Hematopoietic multipotent progenitor cell treated with erythropoietin and hydrocortisone succinate and interleukin-3 and kit ligand, for 17 days (in vitro differentiated cells): Measurements from ENCODE around the gene XIAP.
"Not testable (repeated sequence)": the region's sequence is repeated elsewhere in the genome, so short reads cannot be mapped to it uniquely, and the experiment has no call there.

Experiments used
- DNase-seq: peaks from one replicate; pipeline ENCODE4 v3.0.0-alpha.2; 2015; ENCODE audit warnings: low spot score

Gene XIAP

GRCh38 chrX:123859846-123860838 lies at the start of gene XIAP:
TSS of gene XIAP (plus strand) at chrX:123860053. CDS start at chrX:123885663, 25,610 bp downstream.
- peak; percentile 79 for DNase-seq

- no peak for DNase-seq
These were observed 45.5 kb upstream of the XIAP start for GRCh38 chrX:123814343-123814742.

GRCh38 chrX:123814934-123815394 lies 44.9 kb upstream of the XIAP start:
- not testable (repeated sequence) for DNase-seq

GRCh38 chrX:123817288-123817894 lies 42.5 kb upstream of the XIAP start:
- DNase-seq: no peak

- DNase-seq: no peak
These were observed 41.6 kb upstream of the XIAP start for GRCh38 chrX:123818243-123818642.

GRCh38 chrX:123822965-123823364 lies 36.9 kb upstream of the XIAP start:
- no peak for DNase-seq

- DNase-seq: peak; percentile 22
These were observed 29.5 kb upstream of the XIAP start for GRCh38 chrX:123830309-123830708.

GRCh38 chrX:123833387-123833786 lies 26.5 kb upstream of the XIAP start:
- DNase-seq: peak; percentile 79

DNA sequence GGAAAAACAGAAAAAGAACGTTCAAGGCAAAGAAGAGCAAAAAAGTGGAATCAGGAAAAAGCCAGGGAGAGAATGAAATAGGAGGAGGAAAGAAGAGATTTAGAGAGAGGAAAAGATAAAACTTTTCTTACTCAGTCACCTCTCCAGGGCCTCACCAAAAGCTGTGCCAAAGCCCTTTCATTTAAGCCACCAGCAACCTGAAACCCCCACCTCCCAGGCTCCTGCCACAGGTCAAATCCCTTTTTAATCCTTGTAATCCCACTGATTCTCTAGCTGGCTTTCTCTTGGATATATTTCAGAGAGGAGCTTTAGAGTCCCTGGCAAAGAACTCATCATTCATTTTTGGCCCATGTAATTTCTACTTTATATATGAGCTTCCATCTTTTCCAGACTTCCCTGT lies 25.7 kb upstream of the XIAP start:
- no peak for DNase-seq

DNA sequence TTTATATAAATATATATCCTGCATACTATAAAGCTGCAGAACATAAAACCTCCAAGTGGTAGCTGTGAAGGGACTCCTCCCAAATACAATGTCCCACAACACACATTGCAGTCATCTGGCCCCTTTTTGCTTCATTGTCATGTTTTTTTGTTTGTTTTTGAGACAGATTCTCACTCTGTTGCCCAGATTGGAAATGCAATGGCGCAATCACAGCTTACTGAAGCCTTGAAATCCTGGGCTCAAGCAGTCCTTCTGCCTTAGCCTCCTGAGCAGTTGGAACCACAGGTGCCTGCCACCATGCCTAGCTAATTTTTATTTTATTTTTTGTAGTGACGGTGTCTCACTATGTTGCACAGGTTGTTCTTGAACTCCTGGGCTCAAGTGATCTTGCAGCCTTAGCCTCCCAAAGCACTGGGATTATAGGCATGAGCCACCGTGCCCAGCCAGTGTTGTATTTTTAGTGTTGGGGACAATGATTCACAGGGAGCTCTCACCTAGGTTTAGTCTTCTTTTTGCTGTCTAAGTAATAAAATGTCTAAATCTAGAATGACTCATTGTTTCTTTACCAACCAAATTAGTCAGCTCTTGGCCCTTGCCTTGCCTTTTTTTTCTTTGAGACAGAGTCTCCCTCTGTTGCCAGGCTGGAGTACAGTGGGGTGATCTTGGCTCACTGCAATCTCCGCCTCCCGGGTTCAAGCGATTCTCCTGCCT lies 24.0 kb upstream of the XIAP start:
- DNase-seq: no peak

DNA sequence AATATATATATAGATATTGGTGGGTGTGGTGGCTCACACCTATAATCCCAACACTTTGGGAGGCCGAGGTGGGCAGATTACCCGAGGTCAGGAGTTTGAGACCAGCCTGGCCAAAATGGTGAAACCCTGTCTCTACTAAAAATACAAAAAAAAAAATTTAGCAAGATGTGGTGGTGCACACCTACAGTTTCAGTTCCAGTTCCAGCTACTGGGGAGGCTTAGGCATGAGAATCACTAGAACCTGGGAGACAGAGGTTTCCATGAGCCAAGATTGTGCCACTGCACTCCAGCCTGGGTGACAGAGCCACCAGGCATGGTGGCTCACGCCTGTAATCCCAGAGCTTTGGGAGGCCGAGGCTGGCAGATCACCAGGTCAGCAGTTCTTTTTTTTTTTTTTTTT lies 14.7 kb upstream of the XIAP start:
- DNase-seq: not testable (repeated sequence)

GRCh38 chrX:123846577-123847038 lies 13.2 kb upstream of the XIAP start:
- DNase-seq: no peak

GRCh38 chrX:123847056-123847455 lies 12.8 kb upstream of the XIAP start:
- DNase-seq: no peak

- DNase-seq: no peak
These were observed 10.8 kb upstream of the XIAP start for GRCh38 chrX:123849096-123849495.

- DNase-seq: not testable (repeated sequence)
These were observed 9.9 kb upstream of the XIAP start for GRCh38 chrX:123849906-123850305.

DNA sequence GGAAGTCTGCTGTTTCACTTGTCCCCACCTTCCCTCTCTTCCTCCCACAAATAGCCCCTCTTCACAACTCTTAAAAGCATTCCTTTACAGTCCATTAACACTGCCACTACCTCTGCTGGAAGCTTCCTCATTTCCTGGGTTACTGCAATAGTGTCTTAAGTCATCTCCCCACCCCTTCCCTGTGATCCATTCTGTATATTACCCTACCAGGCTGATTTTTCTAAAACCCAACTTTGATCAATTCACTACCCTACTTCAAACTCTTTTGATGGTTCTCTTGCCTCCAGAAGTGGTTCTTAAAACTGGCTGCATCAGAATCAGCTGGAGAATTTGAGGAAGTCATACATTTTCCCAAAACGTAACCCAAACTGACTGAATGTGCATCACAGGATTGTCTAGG lies 8.8 kb upstream of the XIAP start:
- DNase-seq: no peak

DNA sequence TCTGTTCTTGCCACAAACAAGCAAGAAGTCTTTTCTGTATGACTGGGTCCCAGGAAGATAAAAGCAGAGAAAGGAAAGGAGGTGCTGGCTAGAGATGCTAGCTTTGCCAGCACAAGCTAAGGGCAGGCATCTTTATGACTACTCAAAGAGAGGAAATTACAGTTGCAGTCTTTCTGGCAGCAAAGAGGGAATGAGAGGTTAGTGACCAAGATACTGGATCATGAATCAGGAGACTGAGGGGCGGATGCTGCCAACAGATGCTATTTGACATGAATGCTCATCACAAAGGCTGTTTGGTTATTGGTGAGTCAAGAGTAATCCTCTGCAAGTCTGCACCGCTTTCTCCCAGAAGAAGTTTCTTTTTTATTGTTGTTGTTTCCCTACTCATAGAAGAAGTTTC lies 5.5 kb upstream of the XIAP start:
- DNase-seq: no peak

DNA sequence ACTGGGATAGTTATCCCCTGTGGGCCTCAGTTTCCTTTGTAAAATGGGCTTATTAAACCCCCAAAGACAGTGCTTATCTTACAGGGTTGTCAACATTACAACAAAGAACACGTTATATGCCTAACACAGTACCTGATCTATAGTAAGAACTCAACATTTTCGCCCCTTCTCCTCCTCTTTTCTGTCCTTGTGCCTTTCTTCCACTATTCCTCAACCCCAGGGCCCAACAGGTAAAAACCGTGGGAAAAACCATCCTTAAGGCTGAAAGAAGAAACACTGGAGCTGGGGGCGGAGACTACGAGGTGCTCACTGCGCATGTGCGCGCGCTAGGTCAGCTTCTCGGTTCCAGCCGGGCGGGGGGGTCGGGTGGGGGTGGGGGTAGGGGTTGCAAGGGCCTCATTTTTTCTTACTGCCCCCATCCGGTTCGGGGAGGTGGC lies 426 bp upstream of the XIAP start:
- peak; percentile 84 for DNase-seq

- peak; percentile 76 for DNase-seq
These were observed 1.1 kb downstream of the XIAP start for GRCh38 chrX:123860983-123861382.

DNA sequence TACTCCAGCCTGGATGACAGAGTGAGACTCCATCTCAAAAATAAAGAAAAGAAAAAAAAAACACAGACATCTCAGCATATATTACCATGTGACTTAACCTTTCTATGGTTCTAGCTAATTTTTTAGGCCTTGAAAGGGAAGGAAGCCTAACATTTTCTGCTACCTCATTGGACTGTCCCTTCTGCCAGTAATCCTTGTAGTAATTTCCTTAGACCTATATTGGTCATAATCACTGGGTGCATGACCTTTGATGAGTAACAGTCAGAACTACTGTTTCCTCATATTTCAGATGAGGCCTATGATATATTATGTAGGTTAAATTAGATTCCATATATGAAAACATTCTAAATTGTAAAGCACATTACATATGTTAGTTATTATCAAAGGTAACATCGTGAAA lies 9.6 kb downstream of the XIAP start:
- DNase-seq: no peak

- DNase-seq: no peak
These were observed 11.5 kb downstream of the XIAP start for GRCh38 chrX:123871309-123871708.

GRCh38 chrX:123873956-123874355 lies 14.1 kb downstream of the XIAP start:
- no peak for DNase-seq
